GM12892 (cell line): ENCODE measurements around the gene ARHGAP15.

Experiments
- POLR2A ChIP-seq: IDR thresholded peaks from 2 replicates; pipeline ENCODE4 v1.6.1; 2011; ENCODE audit warnings: low read depth, low read length, control low read depth
- POLR2AphosphoS5 ChIP-seq: IDR thresholded peaks from 2 replicates; pipeline ENCODE4 v1.6.1; 2011; ENCODE audit warnings: low read depth, low read length, control low read depth
- TAF1 ChIP-seq: IDR thresholded peaks from 2 replicates; pipeline ENCODE4 v1.6.1; 2011; ENCODE audit warnings: low read depth, mild to moderate bottlenecking, control low read depth, low read length, borderline replicate concordance

GRCh38 chr2:143501106-143501676 lies 372.0 kb downstream of the ARHGAP15 start:
- TF ChIP-seq POLR2A (no peak), TAF1 (no peak), POLR2AphosphoS5 (no peak)
